Pancreas (tissue), 10 donors: Measurements from ENCODE around the gene SYNGAP1. TPM values are rescaled to one million over a fixed set of nuclear protein-coding genes. Genes with fewer than 3 reads are reported as not detected.

Source experiments
- ATAC-seq, 4 donors: fragments of 200-7000 bp; cut with Tn5 transposase; one replicate each; pipeline versions ENCODE4 v1.8.0 to v1.9.1; 2020; ENCODE audit warnings: mild to moderate bottlenecking in 4 of 4, moderate library complexity in 4 of 4
- DNase-seq, 6 donors: peaks; one replicate each; pipeline ENCODE4 v3.0.0-alpha.2; 2020
- FAIRE-seq: peaks from 2 replicates; lab custom pipeline; 2012; peaks lifted over from hg19 to GRCh38; lab: Jason Lieb, UNC
- H3K27ac ChIP-seq, 4 donors: fragments of 200-600 bp; sonication (generic); 1 replicate in 3 of 4; 2 replicates in 1 of 4; pipeline versions ENCODE4 v1.5.0 to v1.8.0; 2020
- H3K27me3 ChIP-seq, 4 donors: fragments of 200-600 bp; one replicate each; pipeline ENCODE4 v1.8.0; 2021
- H3K36me3 ChIP-seq, 3 donors: fragments of 200-600 bp; sonication (generic) in 1 of 3; one replicate each; pipeline versions ENCODE4 v1.5.0 to v1.8.0; 2020 to 2021
- H3K4me1 ChIP-seq, 3 donors: fragments of 200-600 bp; one replicate each; pipeline ENCODE4 v1.8.0; 2021
- H3K4me3 ChIP-seq, 4 donors: fragments of 200-600 bp; sonication (generic) in 2 of 4; one replicate each; pipeline versions ENCODE4 v1.5.0 to v1.8.0; 2020 to 2021
- H3K9me3 ChIP-seq, 4 donors: fragments of 200-600 bp; one replicate each; pipeline ENCODE4 v1.8.0; 2021
- CTCF ChIP-seq, 4 donors: fragments of 200-600 bp; sonication (generic) in 3 of 4; IDR thresholded peaks; one replicate each; pipeline versions ENCODE4 v1.5.0 to v1.8.0; 2021; ENCODE audit warnings: antibody characterized with exemption in 4 of 4
- WGBS, 2 donors: extraction: QIAGEN DNeasy Blood & Tissue Kit; methylation state at CpG; one replicate each; pipeline ENCODE4 v1.1.7; 2013; 5-methylcytosine and 5-hydroxymethylcytosine counted together
- intact Hi-C, 3 donors: fragments of 100-400 bp; cut with DNase I; formaldehyde crosslinking; loops; one replicate each; pipeline versions ENCODE4 v1.11.1 to v1.14.2; 2022
- polyA plus RNA-seq, 2 donors: library from polyadenylated mRNA; stranded (reverse); fragments of 200-250 nt; gene quantifications; one replicate each; pipeline ENCODE4 v1.2.3, GENCODE V29; 2013
- total RNA-seq, 6 donors: library from RNA; stranded (reverse); fragmentation: NEBNext Ultra II Directional in 4 of 6; extraction: Animal tissue kit (Norgen Biotek cat#: 25700) in 4 of 6; gene quantifications; one replicate each; pipeline versions ENCODE4 v1.2.1 to v1.2.4, GENCODE V29; 2021 to 2023
- donor health status: healthy with polysubstance abuse.
- donor health status: DM: no; HTN: no; CAD: no; lungs with moderate emphysema.
- donor health status: DM: no; HTN: no; CAD: no.
- donor health status: control.
- donor health status: control.
- donor health status: Bipolar disorder and iron deficiency.
- donor health status: DM: yes; HTN: yes; CAD: no.
- donor health status: DM: no; HTN: no; CAD: no.
- donor health status: DM: no; HTN: no; CAD: no.
- donor health status: DM: yes; HTN: yes; CAD: no.

Gene SYNGAP1
- total and polyA plus RNA-seq, 8 donors, result 4.6 to 16.4 (median 5.8) TPM

GRCh38 chr6:33459226-33459625 is 39.4 kb downstream of the SYNGAP1 start:
- no peak overlapping the region for H3K4me3 ChIP-seq
- H3K4me1 ChIP-seq, result peaks cover 0 to 6% (median 0%) of the 10 kb centered on the region in 3 donors
- DNase-seq, result no peak
- TF ChIP-seq CTCF (IDR thresholded peaks at IDR 0.05), result no peak
- no peaks in the 10 kb centered on the region for H3K36me3 ChIP-seq
- ATAC-seq, result no peak
- no peaks in the 10 kb centered on the region for H3K9me3 ChIP-seq
- no peak for FAIRE-seq
- no peaks in the 10 kb centered on the region for H3K27me3 ChIP-seq
- no peak overlapping the region for H3K27ac ChIP-seq
- intact Hi-C loops, result no loop called here
- 89 to 100% methylated on average over 2 of the region's 2 CpGs for WGBS, 2 donors

GRCh38 chr6:33466075-33466735 is 46.3 kb downstream of the SYNGAP1 start:
- no peak for ATAC-seq
- 78 to 85% methylated on average over 4 of the region's 4 CpGs for WGBS, 2 donors
- DNase-seq, result no peak
- no peak for TF ChIP-seq CTCF (IDR thresholded peaks at IDR 0.05)
- FAIRE-seq, result no peak
- no peak overlapping the region for H3K27ac ChIP-seq
- H3K36me3 ChIP-seq, result no peaks in the 10 kb centered on the region
- no peaks in the 10 kb centered on the region for H3K27me3 ChIP-seq
- H3K4me1 ChIP-seq, result no peaks in the 10 kb centered on the region
- no peak overlapping the region for H3K4me3 ChIP-seq
- no peaks in the 10 kb centered on the region for H3K9me3 ChIP-seq
- intact Hi-C loops, result no loop called here

GRCh38 chr6:33467091-33467490 is 47.2 kb downstream of the SYNGAP1 start:
- no peak for TF ChIP-seq CTCF (IDR thresholded peaks at IDR 0.05)
- H3K27ac ChIP-seq, result no peak overlapping the region
- H3K4me3 ChIP-seq, result no peak overlapping the region
- ATAC-seq, result no peak
- H3K36me3 ChIP-seq, result no peaks in the 10 kb centered on the region
- 66 to 67% methylated on average over 7 of the region's 7 CpGs for WGBS, 2 donors
- no peaks in the 10 kb centered on the region for H3K27me3 ChIP-seq
- H3K9me3 ChIP-seq, result no peaks in the 10 kb centered on the region
- intact Hi-C loops, result no loop called here
- H3K4me1 ChIP-seq, result no peaks in the 10 kb centered on the region
- no peak for DNase-seq
- no peak for FAIRE-seq

DNA sequence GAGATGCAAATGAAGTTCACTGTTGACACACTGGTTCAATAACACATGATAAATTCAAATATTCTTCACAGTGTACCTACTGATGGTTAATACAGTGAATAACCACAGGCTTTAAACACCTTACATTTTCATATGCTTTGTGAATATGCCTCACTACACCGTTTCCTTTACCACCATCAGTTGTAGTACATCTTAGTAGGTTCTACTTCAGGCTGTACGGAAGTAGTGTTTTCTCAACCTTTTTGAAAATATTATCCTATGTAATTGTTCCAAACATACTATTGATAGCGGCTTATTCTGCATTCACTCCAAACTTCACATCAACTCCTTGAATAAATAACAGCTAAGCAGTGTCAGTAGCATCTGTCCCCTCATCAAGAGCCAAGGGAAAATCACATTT is 49.8 kb downstream of the SYNGAP1 start:
- no peak overlapping the region for H3K4me3 ChIP-seq
- H3K9me3 ChIP-seq, result no peaks in the 10 kb centered on the region
- H3K27me3 ChIP-seq, result no peaks in the 10 kb centered on the region
- no peaks in the 10 kb centered on the region for H3K36me3 ChIP-seq
- no peak for DNase-seq
- no peaks in the 10 kb centered on the region for H3K4me1 ChIP-seq
- no peak for FAIRE-seq
- no peak for TF ChIP-seq CTCF (IDR thresholded peaks at IDR 0.05)
- intact Hi-C loops, result no loop called here
- ATAC-seq, result no peak
- H3K27ac ChIP-seq, result no peak overlapping the region
- WGBS, 2 donors, result 75 to 78% methylated on average over 3 of the region's 3 CpGs

DNA sequence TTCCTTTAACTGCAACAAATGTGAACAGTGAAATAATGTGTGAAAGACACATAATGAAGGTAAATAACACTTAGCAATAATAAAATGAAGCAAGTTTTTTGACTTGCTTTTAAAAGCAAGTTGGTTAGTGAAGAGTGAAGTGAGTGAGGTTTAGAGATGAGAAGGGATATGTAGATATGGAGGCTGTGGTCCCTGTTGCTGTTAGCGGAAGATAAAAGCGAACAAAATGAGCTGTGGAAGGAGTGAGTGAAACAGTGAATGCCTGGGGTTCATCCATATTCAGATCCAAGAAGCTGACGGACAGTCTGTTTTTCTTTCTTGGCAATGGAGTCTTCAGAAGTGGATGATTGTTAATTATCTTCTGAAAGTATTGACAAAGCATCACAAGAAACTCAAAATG is 58.0 kb downstream of the SYNGAP1 start:
- WGBS, 2 donors, result 62 to 63% methylated on average over 3 of the region's 3 CpGs
- intact Hi-C loops, result no loop called here
- TF ChIP-seq CTCF (IDR thresholded peaks at IDR 0.05), result no peak
- Histone ChIP-seq H3K27ac (no peak overlapping the region), H3K36me3 (no peaks in the 10 kb centered on the region), H3K4me3 (no peak overlapping the region), H3K4me1 (no peaks in the 10 kb centered on the region), H3K9me3 (no peaks in the 10 kb centered on the region), H3K27me3 (no peaks in the 10 kb centered on the region)
- FAIRE-seq (no peak), ATAC-seq (no peak), DNase-seq (no peak)
